ENCODE data around the gene MYDGF.

DNA sequence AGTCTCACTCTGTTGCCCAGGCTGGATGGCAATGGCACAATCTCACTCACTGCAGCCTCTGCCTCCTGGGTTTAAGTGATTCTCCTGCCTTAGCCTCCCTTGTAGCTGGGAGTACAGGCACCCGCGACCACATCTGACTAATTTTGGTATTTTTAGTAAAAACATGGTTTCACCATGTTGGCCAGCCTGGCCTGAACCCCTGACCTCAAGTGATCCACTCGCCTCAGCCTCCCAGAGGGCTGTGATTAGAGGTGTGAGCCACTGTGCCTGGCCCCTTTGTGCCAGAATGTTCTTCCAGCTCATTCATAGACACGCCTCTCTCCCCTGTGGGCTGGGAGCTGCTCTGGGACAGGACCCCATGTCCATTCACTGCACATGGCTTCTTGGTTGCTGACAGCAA lies 9.1 kb downstream of the MYDGF start:
- TF ChIP-seq, protein P1, sequence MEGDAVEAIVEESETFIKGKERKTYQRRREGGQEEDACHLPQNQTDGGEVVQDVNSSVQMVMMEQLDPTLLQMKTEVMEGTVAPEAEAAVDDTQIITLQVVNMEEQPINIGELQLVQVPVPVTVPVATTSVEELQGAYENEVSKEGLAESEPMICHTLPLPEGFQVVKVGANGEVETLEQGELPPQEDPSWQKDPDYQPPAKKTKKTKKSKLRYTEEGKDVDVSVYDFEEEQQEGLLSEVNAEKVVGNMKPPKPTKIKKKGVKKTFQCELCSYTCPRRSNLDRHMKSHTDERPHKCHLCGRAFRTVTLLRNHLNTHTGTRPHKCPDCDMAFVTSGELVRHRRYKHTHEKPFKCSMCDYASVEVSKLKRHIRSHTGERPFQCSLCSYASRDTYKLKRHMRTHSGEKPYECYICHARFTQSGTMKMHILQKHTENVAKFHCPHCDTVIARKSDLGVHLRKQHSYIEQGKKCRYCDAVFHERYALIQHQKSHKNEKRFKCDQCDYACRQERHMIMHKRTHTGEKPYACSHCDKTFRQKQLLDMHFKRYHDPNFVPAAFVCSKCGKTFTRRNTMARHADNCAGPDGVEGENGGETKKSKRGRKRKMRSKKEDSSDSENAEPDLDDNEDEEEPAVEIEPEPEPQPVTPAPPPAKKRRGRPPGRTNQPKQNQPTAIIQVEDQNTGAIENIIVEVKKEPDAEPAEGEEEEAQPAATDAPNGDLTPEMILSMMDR (IDR thresholded peaks at IDR 0.05; ENCODE audit: low read length), result no peak
- TF ChIP-seq EZH2 (optimal IDR thresholded peaks at IDR 0.05; ENCODE audit: low read depth, low read length), result no peak

Measured in MM.1S (cell line).